Loucy (cell line): ENCODE data around the gene NHLRC2.

ENCODE experiments used
- H2AFZ ChIP-seq: fragments of 200-600 bp; sonication (generic); 2 replicates; pipeline ENCODE4 v1.6.0; 2016; ENCODE audit warnings: antibody characterized with exemption, mild to moderate bottlenecking, low read length, moderate library complexity
- H3F3A ChIP-seq: fragments of 200-600 bp; 2 replicates; pipeline ENCODE4 v1.6.0; 2016; ENCODE audit warnings: antibody characterized with exemption, low read depth, mild to moderate bottlenecking
- H3K27me3 ChIP-seq: fragments of 200-600 bp; sonication (generic); 2 replicates; pipeline ENCODE4 v1.6.1; 2014; ENCODE audit warnings: low read length, mild to moderate bottlenecking; ENCODE audit not compliant: insufficient read depth, poor library complexity, severe bottlenecking
- H3K36me3 ChIP-seq: fragments of 200-600 bp; sonication (generic); 2 replicates; pipeline ENCODE4 v1.6.1; 2016; ENCODE audit warnings: low read length; ENCODE audit not compliant: insufficient read depth
- H3K4me1 ChIP-seq: fragments of 200-600 bp; sonication (generic); 2 replicates; pipeline ENCODE4 v1.5.1; 2014; ENCODE audit warnings: low read length, mild to moderate bottlenecking; ENCODE audit not compliant: insufficient read depth, poor library complexity, severe bottlenecking
- H3K4me2 ChIP-seq: fragments of 200-600 bp; sonication (generic); 2 replicates; pipeline ENCODE4 v1.6.0; 2014; ENCODE audit warnings: antibody characterized with exemption, low read length, low read depth, mild to moderate bottlenecking; ENCODE audit not compliant: poor library complexity, severe bottlenecking
- H3K4me3 ChIP-seq: fragments of 200-600 bp; sonication (generic); 2 replicates; pipeline ENCODE4 v1.5.1; 2014; ENCODE audit warnings: low read length, mild to moderate bottlenecking, mixed read lengths; ENCODE audit not compliant: poor library complexity, severe bottlenecking
- H3K79me2 ChIP-seq: fragments of 200-600 bp; sonication (generic); 2 replicates; pipeline ENCODE4 v1.6.1; 2014; ENCODE audit warnings: low read length; ENCODE audit not compliant: insufficient read depth
- H3K9ac ChIP-seq: fragments of 200-600 bp; sonication (generic); 2 replicates; pipeline ENCODE4 v1.6.0; 2014; ENCODE audit warnings: mild to moderate bottlenecking, low read depth, low read length, moderate library complexity; ENCODE audit not compliant: poor library complexity, severe bottlenecking
- H3K9me2 ChIP-seq: fragments of 200-600 bp; sonication (generic); replicated peaks from 2 replicates; pipeline ENCODE4 v1.6.1; 2016; ENCODE audit warnings: low read depth, low read length, mixed read lengths
- H3K9me3 ChIP-seq: fragments of 200-600 bp; sonication (generic); 2 replicates; pipeline ENCODE4 v1.6.1; 2014; ENCODE audit warnings: mild to moderate bottlenecking, antibody characterized with exemption, low read length, low read depth; ENCODE audit not compliant: insufficient read depth
- H4K20me1 ChIP-seq: fragments of 200-600 bp; sonication (generic); 2 replicates; pipeline ENCODE4 v1.6.0; 2014; ENCODE audit warnings: antibody characterized with exemption, low read length, mild to moderate bottlenecking; ENCODE audit not compliant: insufficient read depth, poor library complexity, severe bottlenecking
- EZH2phosphoT487 ChIP-seq: fragments of 200-600 bp; IDR thresholded peaks from 2 replicates; pipeline ENCODE4 v1.6.1; 2018; ENCODE audit warnings: antibody characterized with exemption, mild to moderate bottlenecking, moderate library complexity, borderline replicate concordance
- TF ChIP-seq, protein P1 (sequence below): fragments of 200-600 bp; sonication (generic); conservative IDR thresholded peaks from 2 replicates; pipeline ENCODE4 v1.5.1; 2014; ENCODE audit warnings: mild to moderate bottlenecking, antibody characterized with exemption, low read length

NHLRC2 gene

GRCh38 chr10:113905756-113906155 lies 51.3 kb downstream of the NHLRC2 start:
- H3K4me3 ChIP-seq, result no peak overlapping the region
- no peaks in the 10 kb centered on the region for H3K9me2 ChIP-seq
- no peak overlapping the region for H3K4me2 ChIP-seq
- no peak overlapping the region for H3K9ac ChIP-seq
- no peaks in the 10 kb centered on the region for H3K9me3 ChIP-seq
- H3K79me2 ChIP-seq, result no peaks in the 10 kb centered on the region
- H3K27me3 ChIP-seq, result no peaks in the 10 kb centered on the region
- H3F3A ChIP-seq, result no peaks in the 10 kb centered on the region
- TF ChIP-seq, protein P1, sequence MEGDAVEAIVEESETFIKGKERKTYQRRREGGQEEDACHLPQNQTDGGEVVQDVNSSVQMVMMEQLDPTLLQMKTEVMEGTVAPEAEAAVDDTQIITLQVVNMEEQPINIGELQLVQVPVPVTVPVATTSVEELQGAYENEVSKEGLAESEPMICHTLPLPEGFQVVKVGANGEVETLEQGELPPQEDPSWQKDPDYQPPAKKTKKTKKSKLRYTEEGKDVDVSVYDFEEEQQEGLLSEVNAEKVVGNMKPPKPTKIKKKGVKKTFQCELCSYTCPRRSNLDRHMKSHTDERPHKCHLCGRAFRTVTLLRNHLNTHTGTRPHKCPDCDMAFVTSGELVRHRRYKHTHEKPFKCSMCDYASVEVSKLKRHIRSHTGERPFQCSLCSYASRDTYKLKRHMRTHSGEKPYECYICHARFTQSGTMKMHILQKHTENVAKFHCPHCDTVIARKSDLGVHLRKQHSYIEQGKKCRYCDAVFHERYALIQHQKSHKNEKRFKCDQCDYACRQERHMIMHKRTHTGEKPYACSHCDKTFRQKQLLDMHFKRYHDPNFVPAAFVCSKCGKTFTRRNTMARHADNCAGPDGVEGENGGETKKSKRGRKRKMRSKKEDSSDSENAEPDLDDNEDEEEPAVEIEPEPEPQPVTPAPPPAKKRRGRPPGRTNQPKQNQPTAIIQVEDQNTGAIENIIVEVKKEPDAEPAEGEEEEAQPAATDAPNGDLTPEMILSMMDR, result no peak
- no peak for TF ChIP-seq EZH2phosphoT487
- peaks cover 81% of the 10 kb centered on the region for H3K36me3 ChIP-seq
- no peaks in the 10 kb centered on the region for H4K20me1 ChIP-seq
- H2AFZ ChIP-seq, result no peak overlapping the region
- peaks cover 5% of the 10 kb centered on the region for H3K4me1 ChIP-seq

DNA sequence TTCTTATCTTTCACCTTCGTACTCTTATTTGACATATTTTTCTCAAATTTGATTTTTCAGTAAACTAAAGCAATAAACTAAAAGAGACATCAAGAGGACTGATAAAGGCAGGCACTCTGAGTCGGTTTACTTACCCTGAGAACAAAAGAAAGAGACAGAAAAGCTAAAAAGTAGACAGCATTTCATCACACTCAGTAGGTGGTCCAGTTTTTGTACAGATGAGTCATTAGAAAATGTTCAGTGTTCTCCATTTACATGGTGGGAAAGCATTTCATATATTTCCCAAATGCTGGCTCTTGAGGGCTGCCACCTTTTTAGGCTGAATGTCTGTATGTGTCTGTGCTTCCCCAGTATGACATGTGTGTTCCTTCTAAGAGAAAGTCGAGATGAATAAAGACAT lies 52.7 kb downstream of the NHLRC2 start:
- H4K20me1 ChIP-seq, result no peaks in the 10 kb centered on the region
- H2AFZ ChIP-seq, result no peak overlapping the region
- H3K79me2 ChIP-seq, result no peaks in the 10 kb centered on the region
- no peaks in the 10 kb centered on the region for H3K9me2 ChIP-seq
- no peak overlapping the region for H3K4me3 ChIP-seq
- H3K36me3 ChIP-seq, result peaks cover 72% of the 10 kb centered on the region
- TF ChIP-seq EZH2phosphoT487, result no peak
- TF ChIP-seq, protein P1, result no peak
- peaks cover 8% of the 10 kb centered on the region for H3K4me1 ChIP-seq
- no peaks in the 10 kb centered on the region for H3K9me3 ChIP-seq
- no peak overlapping the region for H3K4me2 ChIP-seq
- H3F3A ChIP-seq, result no peaks in the 10 kb centered on the region
- H3K27me3 ChIP-seq, result no peaks in the 10 kb centered on the region
- no peak overlapping the region for H3K9ac ChIP-seq

DNA sequence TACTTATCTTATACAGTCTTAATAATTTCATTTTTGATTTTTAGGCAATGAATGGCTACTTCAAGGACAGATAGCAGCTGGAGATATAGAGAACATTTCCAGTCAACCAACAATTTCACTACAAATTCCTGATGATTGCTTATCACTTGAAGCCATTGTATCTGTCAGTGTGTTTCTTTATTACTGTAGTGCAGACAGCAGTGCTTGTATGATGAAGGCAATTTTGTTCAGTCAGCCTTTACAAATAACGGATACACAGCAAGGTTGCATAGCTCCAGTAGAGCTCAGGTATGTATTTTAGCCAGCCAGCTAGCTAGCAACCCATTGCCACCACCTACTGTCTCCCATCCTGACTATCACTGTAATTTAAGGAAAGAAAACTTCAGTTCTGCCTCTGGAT lies 53.8 kb downstream of the NHLRC2 start:
- no peaks in the 10 kb centered on the region for H3K27me3 ChIP-seq
- no peak overlapping the region for H3K4me3 ChIP-seq
- no peaks in the 10 kb centered on the region for H3K9me2 ChIP-seq
- no peak overlapping the region for H3K9ac ChIP-seq
- no peak for TF ChIP-seq EZH2phosphoT487
- H2AFZ ChIP-seq, result no peak overlapping the region
- no peaks in the 10 kb centered on the region for H3K9me3 ChIP-seq
- H4K20me1 ChIP-seq, result no peaks in the 10 kb centered on the region
- H3K36me3 ChIP-seq, result peaks cover 61% of the 10 kb centered on the region
- no peak overlapping the region for H3K4me2 ChIP-seq
- peaks cover 10% of the 10 kb centered on the region for H3K4me1 ChIP-seq
- no peaks in the 10 kb centered on the region for H3K79me2 ChIP-seq
- H3F3A ChIP-seq, result no peaks in the 10 kb centered on the region

DNA sequence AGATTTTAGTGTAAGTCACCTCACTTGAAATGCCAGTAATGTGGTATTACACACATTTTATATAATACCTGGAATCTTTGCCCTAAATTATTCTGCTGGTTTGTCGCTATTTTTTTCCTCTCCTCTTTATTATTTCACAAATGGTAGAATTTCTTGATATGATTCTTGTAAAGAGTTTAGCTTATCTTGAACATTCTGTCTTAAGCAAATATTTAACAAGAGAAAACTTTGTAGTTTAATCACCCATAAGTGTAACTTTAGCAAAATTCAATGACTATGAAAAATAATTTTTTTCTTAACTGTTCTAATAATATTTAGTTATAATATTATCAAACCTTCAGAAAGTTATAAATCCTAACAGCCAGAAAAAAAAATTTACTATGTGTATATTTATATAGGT lies 56.7 kb downstream of the NHLRC2 start:
- Histone ChIP-seq H3K9me3 (no peaks in the 10 kb centered on the region), H3F3A (no peaks in the 10 kb centered on the region), H3K9ac (no peak overlapping the region), H3K9me2 (no peaks in the 10 kb centered on the region), H2AFZ (no peak overlapping the region), H3K36me3 (peaks cover 33% of the 10 kb centered on the region), H4K20me1 (no peaks in the 10 kb centered on the region), H3K4me3 (no peak overlapping the region), H3K4me2 (no peak overlapping the region), H3K27me3 (no peaks in the 10 kb centered on the region), H3K4me1 (peaks cover 10% of the 10 kb centered on the region), H3K79me2 (no peaks in the 10 kb centered on the region)
- no peak for TF ChIP-seq EZH2phosphoT487
- TF ChIP-seq, protein P1, result no peak
